HG02884 (cell line): ENCODE results near the gene CDH15.

ENCODE experiments used
- ATAC-seq: cut with Tn5 transposase; IDR thresholded peaks from one replicate; pipeline ENCODE4 v1.9.1; 2021; ENCODE audit warnings: mild to moderate bottlenecking, moderate library complexity; ENCODE audit not compliant: unreplicated experiment

The CDH15 gene

DNA sequence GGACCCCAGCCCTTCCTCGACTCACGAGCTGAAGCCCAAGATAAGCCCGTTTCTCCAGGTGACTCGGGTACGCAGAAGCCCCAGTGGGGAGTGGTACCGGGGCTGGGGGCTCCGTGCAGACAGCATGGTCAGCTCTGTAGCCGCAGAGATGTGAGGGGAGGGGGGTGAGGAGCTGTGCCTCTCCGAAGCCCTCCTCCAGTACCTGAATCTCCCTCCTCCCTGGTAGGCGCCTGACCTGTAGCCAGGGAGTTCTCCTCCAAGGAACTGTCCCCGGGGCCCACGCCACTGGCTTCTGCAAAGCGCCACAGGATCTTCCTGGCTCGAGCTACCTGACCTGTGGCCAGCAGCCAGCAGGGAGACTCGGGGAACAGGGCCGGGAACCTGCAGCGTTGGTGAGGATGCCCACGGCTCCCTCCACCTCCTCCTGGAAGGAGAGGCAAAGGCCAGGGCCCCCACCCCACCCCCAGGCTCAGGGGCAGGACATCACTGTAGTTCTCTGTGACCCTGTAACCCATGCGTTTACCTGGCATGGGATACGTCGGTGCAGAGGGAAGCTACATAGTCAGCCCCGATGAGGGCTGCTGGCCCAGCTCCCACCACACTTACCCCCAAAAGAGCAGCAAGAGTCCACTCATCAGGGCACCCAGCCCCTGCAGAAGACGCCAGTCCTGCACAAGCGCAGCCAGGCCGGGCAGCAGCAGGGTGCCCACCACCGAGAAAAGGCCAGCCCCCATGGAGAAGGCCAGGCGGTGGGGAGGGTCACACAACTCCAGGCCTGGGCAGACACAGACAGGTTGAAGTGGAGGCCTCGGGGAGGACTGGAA, 27.1 kb downstream of the CDH15 start:
- ATAC-seq: no peak

DNA sequence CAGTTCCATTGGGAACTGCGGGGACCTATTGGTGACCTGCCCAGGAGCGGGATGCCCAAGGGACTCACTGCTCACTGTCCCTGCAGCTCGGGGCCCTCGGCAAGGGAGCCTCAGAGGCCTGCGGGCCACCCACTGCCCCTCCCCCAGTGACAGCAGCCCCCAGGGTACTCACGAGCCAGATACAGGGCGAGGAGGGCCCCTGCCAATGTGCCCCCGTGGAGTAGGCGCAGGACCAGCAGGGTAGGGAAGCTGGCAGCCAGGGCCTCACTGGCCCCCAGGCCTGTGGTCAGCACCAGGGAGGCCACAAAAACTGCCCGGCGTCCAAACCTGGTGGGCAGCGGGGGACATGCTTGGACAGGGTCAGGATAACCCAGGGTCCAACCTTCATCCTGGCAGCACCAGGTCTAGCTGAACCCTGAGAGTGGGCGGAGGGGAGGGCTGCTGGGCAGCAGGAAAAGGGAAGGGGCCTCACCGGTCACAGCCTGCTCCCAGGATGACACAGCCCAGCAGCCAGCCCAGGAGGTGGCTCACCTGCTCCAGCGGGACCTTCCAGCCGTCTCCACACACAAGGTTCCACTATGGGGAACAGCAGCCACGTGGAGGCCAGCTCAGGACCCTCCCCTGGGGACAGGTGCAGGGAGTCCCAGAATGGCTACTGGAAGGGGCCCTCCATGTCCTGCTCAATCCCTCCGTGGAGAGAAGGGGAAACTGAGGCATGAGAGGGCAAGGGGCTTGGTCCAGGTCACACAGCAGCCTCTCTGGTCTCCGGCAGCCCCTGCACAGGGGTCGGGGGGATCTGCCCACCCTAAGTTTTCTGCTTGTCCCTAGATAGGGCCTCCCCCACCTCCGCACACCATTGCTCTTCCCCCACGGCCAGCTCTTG, 27.9 kb downstream of the CDH15 start:
- no peak for ATAC-seq

DNA sequence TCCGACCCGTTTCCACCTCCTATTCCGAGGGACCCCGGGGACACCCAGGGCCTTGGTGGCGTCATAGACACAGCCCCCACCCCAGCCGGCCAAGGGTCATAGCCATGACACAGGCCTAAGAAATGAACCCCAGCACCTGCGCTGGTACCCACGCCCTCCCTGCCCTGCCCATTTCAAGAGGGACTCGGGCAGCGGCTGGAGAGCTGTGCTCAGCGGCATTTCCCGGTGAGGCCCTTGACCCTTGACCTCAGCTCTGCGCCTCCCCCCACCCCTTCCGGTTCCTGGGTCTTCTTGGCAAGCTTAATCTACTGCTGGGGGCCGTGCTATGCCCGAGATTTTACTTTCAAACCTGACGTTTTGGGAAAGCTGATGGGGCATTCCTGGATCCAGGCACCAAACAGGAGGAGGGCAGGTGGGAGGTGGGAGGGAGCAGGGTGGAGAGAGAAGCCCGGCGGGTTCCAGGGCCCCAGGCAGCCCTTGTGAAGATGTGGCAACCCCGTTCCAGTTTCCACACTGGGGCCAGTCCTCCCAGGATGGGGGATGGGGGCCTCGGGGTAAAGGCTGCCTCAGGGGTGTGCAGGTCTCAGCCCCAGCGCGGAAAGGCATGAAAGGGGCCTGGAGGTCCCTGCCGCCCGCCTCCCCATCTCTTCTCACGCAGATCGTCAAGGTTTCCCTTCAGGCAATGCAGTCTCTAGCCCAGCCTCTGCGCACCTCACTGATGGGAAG, 28.7 kb downstream of the CDH15 start, which contains the start of gene SLC22A31:
Gene SLC22A31, minus strand, starts transcription at position 414 of the 726 bp plus-strand sequence. Its CDS starts 36 bp downstream, at position 378.
- no peak for ATAC-seq

DNA sequence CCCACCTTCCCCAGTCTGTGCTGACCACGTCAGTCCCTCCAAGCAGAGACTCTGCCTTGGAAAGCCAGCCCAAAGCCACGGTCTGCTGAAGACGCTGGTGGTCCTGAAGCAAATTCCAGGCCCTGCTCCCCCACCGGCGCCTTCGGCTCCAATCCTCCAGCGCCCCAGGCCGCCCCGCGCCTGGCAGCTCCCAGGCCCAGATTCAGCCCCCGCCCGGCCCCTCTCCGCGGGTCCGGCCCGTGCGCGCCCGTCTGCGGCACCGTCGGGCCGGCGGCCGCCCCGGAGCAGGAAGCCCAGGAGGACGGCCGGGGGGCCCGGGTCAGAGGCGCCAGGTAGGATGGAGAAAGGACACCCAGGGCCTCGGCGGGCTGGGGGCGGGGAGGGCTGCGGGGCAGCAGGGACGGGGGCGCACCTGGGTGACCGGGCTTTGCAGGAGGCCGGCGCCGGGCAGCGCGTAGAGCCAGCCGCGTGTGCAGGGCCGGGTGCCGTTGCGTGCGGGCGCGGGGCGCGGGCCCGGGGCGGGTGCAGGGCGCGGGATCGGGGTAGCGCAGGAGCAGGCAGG, 29.4 kb downstream of the CDH15 start:
- no peak for ATAC-seq

DNA sequence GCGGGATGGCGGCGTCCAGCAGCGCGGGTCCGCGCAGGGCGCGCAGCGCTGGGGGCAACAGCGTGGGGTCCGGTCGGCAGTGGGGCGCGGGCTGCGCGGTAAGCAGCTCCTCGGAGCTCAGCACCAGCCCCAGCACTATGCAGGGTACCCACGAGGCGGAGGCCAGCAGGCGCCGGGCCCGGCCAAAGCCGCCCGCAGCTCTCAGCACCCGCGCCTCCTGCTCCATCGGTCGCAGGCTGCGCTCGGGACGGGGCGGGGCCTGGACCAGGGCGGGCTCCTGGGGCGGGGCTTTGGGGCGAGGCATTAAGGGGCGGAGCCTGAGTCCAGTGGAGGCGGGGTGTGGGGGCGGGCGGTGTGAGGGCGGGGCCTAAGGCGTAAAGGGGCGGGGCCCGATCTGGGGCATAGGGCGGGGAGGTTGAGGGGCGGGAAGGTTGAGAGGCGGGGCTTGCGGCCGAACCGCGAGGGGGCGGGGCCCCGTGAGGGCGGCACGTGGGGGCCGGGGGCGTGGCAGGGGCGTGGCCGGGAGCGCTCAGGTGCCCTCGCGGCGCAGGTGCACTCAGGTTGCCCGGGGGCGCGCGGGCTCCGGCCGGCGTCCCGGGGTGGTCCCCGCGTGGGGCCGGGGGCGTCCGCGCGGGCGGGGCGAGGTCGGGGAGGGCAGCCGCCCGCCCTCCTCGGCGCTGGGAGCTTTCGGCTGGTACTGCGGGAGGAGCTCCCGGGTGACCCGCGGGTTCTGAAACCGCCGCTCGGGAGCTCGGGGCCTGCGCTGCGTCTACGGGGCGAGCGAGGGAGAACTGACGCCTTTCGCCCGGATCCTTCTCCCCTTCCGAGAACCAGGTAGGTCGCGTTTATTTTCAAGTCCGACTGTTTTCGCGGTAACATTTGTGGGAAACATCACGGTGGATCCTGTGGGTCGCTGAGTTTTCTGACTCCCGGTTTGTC, 30.2 kb downstream of the CDH15 start:
- ATAC-seq: no peak

DNA sequence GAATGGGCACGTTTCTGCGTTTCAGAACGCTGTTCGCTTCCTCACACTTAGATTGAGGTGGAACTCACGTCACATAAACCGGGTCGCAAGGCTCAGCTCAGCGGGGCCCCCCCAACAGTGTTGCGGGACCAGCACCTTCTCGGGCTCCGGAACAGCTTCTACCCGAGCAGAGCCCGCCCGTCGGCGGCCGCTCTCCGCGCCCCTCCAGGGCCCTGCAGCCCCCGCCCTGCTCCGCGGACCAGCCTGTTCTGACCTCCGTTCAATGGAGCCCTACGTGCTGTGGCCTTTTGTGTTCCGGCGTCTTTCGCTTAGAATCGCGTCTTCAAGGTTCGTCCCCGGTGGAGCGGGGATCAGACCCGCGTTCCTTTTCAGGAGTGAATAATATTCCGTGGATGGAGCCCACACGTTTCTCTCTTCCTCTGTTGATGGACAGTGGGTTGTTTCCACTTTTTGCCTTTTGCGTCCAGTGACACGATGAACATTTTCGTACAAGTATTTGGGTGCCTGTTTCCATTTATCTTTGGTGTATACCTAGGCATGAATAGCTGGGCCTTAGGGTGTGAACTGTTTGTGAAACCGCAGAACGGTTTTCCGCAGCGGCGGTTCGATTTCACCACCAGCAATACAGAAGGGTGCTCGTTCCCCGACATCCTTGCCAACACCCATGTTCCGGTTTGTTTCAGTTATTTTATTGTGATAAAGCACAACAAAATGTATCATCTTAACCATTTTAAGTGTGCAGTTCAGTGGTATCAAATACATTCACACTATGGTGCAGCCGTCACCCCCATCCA, 31.1 kb downstream of the CDH15 start:
- ATAC-seq: no peak

DNA sequence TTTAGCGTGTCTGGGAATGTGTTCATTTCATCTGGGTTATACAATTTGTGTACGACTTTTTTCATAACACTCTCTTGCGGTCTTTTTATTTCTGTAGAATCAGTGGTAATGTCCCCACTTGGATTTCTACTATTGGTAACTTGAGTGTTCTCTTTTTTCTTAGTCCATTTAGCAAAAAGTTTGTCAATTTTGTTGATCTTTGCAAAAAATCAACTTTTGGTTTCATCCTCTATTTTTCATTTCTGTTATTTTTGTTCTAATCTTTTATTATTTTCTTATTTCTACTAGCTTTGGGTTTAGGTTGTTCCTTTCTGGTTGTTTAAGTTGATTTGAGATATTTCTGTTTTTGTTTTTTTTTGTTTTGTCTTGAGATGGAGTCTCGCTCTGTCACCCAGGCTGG, 36.4 kb downstream of the CDH15 start:
- no peak for ATAC-seq

DNA sequence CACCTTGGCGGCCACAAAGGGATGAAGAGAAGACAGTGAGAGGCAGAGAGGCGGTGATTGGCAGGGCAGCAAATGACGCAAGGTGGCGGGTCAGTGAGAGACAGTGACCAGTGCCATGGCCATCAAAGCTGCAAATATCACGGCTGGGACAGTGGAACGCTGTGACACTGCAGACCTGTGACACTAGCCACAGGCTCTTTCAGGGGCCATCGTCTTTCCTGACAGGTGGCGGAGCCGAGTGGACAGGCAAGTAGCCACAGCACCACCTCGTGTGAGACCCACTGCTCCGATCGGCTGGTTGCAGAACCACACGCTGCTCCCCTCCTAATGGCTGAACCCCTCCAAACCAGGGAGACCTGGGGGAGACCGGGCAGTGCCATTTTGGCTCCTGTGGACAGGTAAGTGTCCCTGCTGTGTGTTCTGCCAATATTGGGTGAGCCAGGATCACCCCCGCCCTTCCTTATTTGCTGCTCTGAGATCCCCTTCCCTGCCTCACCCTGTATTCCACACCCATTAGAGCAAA, 38.0 kb downstream of the CDH15 start:
- ATAC-seq: no peak

DNA sequence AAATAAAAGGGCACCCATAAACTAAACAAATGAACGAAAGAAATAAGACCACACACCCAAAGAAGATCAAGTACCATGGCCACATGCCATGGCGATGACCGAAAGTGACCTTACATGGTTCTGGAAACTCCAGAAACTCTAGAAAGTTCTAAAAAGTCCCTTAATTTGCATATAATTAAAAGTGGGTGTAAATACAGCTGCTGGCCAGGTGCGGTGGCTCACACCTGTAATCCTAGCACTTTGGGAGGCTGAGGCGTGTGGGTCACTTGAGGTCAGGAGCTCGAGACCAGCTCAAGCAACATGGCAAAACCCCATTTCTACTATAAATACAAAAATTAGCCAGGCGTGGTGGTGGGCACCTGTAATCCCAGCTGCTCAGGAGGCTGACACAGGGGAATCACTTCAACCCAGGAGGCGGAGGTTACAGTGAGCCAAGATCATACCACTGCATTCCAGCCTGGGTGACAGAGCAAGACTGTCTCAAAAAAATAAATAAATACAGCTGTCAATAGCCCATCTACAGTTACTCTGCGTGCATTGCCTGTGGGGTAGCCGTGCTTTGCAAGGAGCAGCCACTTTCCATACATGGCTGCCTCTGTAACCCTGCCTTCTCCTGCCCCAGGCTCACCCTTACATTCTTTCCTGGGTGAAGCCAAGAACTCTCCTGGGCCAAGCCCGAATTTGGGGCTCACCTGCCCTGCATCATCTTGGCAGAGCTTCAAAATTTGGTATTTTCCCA, 38.8 kb downstream of the CDH15 start:
- no peak for ATAC-seq

DNA sequence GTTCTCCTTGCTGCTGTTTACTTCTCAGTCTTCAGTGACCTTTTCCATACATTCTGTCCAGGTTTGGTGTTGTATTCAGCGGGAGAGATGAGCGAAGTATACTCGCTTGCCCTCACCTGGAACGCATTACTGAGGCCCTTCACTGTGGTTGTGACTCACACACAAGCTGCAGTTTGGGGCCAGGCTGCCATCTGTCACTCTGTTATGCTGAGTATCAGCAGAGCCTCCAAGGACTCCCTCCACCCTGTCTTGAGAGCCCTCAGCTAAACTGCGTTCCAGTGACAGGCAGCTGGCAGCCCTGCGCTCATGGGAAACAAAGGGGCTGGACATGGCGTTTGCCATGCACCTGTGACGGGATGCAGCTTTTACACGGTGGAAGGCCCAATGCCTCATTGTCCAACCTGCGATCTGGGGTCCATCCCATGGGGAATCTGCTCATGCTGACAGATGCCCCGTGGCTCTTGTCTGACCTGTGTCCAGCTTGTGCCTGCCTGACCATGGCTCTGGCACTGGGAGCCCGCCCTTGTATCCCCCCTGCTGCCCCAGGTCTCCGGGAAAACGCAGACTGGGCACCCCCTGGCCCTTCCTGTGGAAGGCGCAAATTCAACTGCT, 39.5 kb downstream of the CDH15 start:
- ATAC-seq: no peak

DNA sequence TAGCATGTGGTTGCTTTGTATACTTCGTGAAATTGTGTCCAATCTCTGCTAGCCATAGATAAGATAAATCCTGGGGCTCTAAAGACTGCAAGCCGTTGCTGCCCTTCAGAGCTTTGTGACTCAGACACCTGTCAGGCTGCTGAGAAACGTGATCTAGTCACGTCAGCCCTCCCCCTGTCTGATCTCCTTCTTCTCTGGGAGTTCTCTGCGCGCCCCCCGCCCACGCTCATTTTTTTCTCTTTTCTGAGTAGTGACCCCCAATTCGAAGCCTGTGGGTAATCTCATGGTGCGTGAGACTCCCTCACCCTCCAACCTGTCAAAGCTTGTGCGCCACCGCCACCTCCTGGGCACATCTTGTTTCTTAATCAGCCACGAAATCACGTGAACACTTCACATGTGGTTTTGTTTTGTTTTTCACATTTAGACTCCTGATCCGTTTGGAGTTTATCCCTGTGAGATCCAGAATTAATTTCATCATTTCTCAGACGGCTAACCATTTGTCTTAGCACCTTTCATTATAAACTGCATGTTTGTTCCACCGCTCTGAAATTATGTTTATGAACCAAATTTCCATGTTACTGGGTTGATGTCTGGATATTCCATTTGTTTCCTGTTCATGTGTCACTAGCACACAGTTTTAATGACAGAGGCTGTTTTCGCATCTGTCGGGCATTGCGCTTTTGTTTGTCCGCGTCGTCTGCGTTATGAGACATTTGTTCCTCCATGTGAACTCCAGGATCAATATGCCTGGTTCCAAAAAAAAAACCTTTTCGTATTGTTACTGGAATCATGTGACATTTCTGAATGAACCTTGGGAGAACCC, 45.0 kb downstream of the CDH15 start:
- ATAC-seq: no peak

DNA sequence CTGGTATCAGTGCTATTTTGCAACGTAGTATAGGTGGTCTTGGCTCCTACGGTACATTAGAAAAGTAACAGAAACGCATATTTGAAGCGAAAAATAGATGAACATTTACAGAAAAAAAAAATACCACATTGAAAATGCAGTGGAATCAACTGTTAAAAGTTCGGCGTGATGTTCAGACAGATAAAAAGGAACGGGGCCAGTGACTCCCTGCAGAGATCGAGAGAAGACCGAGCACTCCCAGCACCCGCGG, 45.5 kb downstream of the CDH15 start:
- ATAC-seq: no peak

DNA sequence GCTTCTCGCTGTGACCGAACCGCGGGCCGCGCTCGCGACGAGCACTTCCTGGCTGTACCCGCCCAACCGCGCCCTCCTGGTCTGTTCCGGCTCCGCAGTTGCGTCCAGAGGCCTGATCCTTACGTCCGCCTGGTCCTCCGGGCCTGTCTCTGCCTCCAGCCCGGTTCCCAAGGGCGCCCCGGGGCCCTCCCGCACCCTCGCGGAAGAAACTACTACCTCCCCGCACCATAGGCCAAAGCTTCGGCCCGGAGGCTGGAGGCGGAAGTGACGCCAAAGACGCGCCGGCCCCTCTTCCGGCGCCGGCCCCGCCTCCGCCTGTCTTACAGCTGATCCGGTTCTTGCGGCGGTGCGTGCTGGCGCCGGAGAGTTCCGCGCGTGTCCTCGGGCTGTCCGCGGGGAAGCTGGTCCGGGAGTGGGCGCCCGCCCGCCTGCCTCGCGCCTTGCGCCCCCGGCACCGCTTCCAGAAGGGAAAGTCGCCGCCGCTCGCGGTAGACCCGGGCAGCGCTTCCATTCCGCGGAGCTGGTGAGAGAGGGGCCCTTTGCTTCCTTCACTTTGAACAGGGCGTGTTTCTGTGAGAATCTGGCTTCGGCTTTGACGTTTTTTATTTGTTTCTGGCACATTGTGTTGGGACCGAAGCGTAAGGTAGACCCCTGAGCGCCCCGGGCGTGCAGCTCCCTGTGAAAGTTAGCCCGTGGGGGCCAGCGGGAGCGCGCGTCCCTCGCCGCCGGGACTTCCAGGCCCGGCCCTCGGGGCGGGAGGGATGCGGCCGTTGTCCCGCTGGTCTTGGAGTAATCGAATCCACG, 46.0 kb downstream of the CDH15 start, which contains the start of gene ZNF778:
Gene ZNF778, plus strand, starts transcription at position 316 of the 804 bp plus-strand sequence. CDS start 3,425 bp downstream, outside the sequence.
- peak; percentile 73 for ATAC-seq

DNA sequence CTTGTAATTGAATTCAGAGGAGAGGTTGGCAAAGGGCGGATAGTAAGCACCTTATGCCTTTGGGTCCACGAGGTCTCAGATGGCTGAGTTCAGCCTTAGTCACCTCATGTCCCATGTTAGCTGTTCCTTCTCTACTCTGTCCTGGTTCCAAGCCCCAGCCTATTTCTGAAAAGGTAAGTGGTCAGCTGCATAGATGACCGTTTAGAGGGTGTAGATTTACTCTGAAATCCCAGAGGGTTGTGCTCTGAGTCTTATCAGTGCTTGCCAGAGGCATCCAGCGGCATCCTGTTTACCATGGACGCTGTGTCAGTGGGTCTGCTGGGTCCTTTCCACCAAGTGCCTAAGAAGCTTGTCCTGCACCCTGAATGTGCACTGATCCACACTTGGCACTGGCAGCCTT, 47.8 kb downstream of the CDH15 start:
- ATAC-seq: no peak

DNA sequence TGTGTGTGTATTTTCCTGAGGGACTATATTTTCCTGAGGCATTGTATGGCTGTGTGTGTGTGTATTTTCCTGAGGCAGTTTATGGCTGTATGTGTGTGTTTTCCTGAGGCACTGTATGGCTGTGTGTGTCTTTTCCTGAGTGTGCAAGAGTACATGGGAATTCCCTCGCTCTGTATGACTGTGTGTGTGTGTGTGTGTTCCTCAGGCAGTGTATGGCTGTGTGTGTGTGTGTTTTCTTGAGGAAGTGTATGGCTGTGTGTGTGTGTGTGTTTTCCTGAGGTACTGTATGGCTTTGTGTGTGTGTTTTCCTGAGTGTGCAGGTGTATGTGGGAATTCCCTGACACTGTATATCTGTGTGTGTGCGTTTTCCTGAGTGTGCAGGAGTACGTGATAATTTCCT, 50.1 kb downstream of the CDH15 start:
- ATAC-seq: no peak

DNA sequence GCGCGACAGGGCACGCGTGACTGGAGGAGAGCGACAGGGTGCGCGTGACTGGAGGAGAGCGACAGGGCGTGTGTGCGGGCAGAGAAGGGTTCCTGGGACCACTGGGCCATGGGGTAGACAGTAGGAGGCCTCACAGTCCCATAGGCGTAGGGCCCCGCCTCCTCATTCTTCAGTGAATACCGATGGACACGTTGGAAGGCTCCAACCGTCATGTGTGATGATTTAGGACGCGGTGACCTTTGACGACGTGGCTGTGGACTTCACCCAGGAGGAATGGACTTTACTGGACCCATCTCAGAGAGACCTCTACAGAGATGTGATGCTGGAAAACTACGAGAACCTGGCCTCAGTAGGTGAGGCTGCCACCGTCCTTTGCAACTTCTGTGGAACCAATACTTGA, 51.4 kb downstream of the CDH15 start:
- no peak for ATAC-seq
